Thyroid gland (tissue), 4 donors: ENCODE measurements around the gene EFNA1. TPM values are rescaled to one million over a fixed set of nuclear protein-coding genes. Genes with fewer than 3 reads are reported as not detected.

ENCODE experiments used
- DNase-seq, 2 donors: peaks; one replicate each; pipeline ENCODE4 v3.0.0-alpha.2; 2019
- H3K27ac ChIP-seq, 3 donors: fragments of 200-600 bp; sonication (generic); 1 replicate in 2 of 3; 2 replicates in 1 of 3; pipeline ENCODE4 v1.5.1; 2016 to 2019; ENCODE audit warnings: mild to moderate bottlenecking in 1 of 3, moderate library complexity in 1 of 3
- H3K27me3 ChIP-seq: fragments of 200-600 bp; sonication (generic); one replicate; pipeline ENCODE4 v1.5.1; 2019
- H3K36me3 ChIP-seq, 2 donors: fragments of 200-600 bp; sonication (generic); one replicate each; pipeline ENCODE4 v1.5.1; 2016 to 2019
- H3K4me1 ChIP-seq, 2 donors: fragments of 200-600 bp; sonication (generic); one replicate each; pipeline ENCODE4 v1.5.1; 2017 to 2019
- H3K4me3 ChIP-seq, 3 donors: fragments of 200-600 bp; sonication (generic); replicated peaks in 1 of 3; 1 replicate in 2 of 3; 2 replicates in 1 of 3; pipeline ENCODE4 v1.5.1; 2016; ENCODE audit warnings: mild to moderate bottlenecking in 1 of 3
- H3K9me3 ChIP-seq: fragments of 200-600 bp; sonication (generic); one replicate; pipeline ENCODE4 v1.5.1; 2017
- POLR2A ChIP-seq, 2 donors: fragments of 450-650 bp; IDR thresholded peaks; one replicate each; pipeline ENCODE4 v1.6.1; 2017; ENCODE audit warnings: antibody characterized with exemption in 2 of 2, mild to moderate bottlenecking in 2 of 2, moderate library complexity in 1 of 2
- WGBS, 2 donors: methylation state at CpG; one replicate each; pipeline ENCODE4 v1.1.5; 2017; 5-methylcytosine and 5-hydroxymethylcytosine counted together
- intact Hi-C: fragments of 100-400 bp; cut with DNase I; formaldehyde crosslinking; loops from one replicate; pipeline ENCODE4 v1.15.1; 2023
- total RNA-seq, 4 donors: library from RNA; depleted of rRNA; stranded (reverse); fragments of >200 nt; gene quantifications; one replicate each; pipeline ENCODE4 v1.2.3, GENCODE V29; 2016
- TF ChIP-seq, protein P1 (sequence below), 6 experiments: fragments of 200-600 bp in 3 of 6; fragments of 450-650 bp in 3 of 6; sonication (generic) in 3 of 6; IDR thresholded peaks; one replicate each; pipeline ENCODE4 v1.5.1; 2016 to 2019; ENCODE audit warnings: antibody characterized with exemption in 6 of 6, mild to moderate bottlenecking in 2 of 6, inconsistent platforms in 1 of 6, moderate library complexity in 1 of 6

EFNA1 gene
- total RNA-seq, 4 donors from 2014 or later: 56.1 to 129 (median 83.1) TPM

DNA sequence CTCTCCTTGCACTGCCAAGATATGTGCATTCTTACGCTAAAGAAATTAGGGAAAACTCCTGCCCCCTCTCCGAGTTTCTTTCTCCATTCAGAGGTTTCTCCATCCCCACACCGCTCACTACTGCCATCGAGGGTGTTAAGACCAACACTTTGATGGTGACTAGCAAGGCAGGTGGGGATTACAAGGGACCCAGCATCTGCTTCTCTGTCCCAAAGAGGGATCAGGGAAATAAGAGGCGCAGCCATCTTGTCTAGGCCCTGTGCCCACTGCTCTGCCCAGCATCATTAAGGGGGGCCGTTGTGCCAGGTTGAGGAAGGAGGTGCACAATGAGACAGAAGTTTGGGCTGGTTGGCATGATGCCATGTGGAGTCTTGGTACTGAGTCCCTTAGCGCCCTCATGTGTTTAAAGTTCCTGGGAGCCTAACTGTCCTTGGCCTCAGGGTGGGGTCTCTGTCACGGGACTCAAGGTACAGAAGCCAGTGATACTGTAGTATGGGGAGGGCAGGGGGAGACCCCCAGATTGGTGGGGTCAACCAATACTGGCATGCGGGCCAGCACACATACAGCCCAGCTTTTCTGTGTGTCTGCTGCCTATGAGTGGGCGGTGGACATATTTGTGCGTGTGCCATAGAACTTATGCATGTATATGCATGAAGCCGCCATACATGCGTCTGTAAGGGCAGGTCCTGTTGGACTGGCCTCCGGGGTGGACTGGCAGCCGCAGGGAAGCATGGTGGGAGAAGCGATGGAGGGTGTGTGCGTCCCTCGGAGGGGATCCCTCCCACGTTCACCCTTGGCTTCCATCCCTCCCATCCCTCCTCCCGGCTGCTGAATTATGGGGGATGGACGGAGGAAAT, 43.6 kb upstream of the EFNA1 start:
- Histone ChIP-seq H3K9me3 (no peaks in the 10 kb centered on the region), H3K27me3 (peaks cover 42% of the 10 kb centered on the region), H3K4me3 (peak overlapping the region in 1 of 3 donors; percentile 51), H3K27ac (no peak overlapping the region), H3K36me3 (no peaks in the 10 kb centered on the region), H3K4me1 (peaks cover 46 to 66% of the 10 kb centered on the region in 2 donors)
- DNase-seq: no peak
- TF ChIP-seq, protein P1, sequence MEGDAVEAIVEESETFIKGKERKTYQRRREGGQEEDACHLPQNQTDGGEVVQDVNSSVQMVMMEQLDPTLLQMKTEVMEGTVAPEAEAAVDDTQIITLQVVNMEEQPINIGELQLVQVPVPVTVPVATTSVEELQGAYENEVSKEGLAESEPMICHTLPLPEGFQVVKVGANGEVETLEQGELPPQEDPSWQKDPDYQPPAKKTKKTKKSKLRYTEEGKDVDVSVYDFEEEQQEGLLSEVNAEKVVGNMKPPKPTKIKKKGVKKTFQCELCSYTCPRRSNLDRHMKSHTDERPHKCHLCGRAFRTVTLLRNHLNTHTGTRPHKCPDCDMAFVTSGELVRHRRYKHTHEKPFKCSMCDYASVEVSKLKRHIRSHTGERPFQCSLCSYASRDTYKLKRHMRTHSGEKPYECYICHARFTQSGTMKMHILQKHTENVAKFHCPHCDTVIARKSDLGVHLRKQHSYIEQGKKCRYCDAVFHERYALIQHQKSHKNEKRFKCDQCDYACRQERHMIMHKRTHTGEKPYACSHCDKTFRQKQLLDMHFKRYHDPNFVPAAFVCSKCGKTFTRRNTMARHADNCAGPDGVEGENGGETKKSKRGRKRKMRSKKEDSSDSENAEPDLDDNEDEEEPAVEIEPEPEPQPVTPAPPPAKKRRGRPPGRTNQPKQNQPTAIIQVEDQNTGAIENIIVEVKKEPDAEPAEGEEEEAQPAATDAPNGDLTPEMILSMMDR (IDR thresholded peaks at IDR 0.05): no peak
- WGBS, 2 donors: 30 to 33% methylated on average over 16 to 20 of the region's 21 CpGs
- intact Hi-C loops: loop anchor here (2.0 to 5.0 kb wide), 2 partner anchors 21 to 37 kb away; partner anchors contain the start of gene EFNA4

DNA sequence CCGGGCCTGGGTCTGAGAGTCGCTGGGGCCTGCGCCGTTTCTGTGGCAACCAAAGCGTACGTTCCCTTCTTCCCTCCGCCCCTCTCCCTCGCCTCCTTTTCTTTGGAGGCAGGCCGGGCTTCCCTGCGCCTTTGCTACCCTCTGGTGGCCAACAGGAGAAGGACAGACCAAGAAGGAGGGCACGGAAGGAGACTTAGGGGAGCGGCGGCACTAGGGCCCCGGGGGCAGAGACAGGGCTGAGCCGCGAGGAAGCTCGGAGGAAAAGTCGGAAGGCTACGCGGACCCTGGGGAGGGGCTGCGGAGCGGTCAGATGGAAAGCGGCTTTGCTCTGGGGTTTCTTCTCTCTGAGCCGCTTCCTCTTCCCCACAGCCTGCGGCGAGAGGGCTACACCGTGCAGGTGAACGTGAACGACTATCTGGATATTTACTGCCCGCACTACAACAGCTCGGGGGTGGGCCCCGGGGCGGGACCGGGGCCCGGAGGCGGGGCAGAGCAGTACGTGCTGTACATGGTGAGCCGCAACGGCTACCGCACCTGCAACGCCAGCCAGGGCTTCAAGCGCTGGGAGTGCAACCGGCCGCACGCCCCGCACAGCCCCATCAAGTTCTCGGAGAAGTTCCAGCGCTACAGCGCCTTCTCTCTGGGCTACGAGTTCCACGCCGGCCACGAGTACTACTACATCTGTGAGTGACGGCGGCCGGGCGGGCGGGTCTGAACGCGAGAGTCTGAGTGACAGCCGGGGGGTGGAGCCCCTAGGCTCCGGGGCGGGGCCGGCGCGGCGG, 42.8 kb upstream of the EFNA1 start:
- H3K4me3 ChIP-seq: peak overlapping the region; percentile 51 to 83 (median 58)
- peak; percentile 95 to 96 for DNase-seq
- TF ChIP-seq, protein P1 (IDR thresholded peaks at IDR 0.05): peak; percentile 90 to 98 (median 96)
- TF ChIP-seq POLR2A (IDR thresholded peaks at IDR 0.05): peak in 1 of 2 donors; percentile 58
- H3K4me1 ChIP-seq: peaks cover 38 to 58% of the 10 kb centered on the region in 2 donors
- no peaks in the 10 kb centered on the region for H3K36me3 ChIP-seq
- intact Hi-C loops: loop anchor here (2.0 to 5.0 kb wide), 2 partner anchors 22 to 38 kb away; partner anchors contain the start of gene EFNA4
- H3K27me3 ChIP-seq: peaks cover 38% of the 10 kb centered on the region
- H3K27ac ChIP-seq: peak overlapping the region; percentile 80 to 87 (median 81)
- H3K9me3 ChIP-seq: no peaks in the 10 kb centered on the region
- 1% methylated on average over 39 to 49 of the region's 67 CpGs for WGBS, 2 donors

DNA sequence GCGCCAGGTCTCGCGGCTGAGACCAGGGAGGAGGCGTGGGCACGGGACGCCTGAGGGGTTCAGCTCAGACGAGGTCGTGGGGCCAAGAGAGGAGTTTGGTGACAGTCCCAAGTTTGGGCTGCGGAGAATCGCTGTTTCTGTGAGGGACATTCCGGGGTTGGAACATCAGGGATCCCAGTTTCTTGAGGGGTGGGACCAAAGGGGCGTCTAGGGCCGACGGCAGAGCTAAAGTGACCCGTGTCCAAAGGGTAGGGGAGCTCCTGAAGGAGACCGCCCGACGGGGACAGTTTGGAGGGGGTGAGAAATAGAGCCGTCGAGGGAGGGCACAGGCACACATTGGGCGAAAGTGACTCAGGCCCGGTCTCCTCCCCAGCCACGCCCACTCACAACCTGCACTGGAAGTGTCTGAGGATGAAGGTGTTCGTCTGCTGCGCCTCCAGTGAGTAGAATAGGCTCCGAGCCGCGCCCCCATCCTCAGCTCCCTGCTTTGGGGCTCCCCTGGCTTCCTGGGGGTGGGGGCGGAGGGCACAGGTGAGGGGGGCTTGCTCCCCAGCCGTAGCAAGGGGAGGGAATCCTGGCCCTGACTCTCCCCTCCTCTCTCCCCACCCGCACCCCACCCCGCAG, 42.1 kb upstream of the EFNA1 start:
- intact Hi-C loops: loop anchor here (2.0 kb wide), 1 partner anchor 23 kb away; the partner anchor contains the start of gene EFNA4
- H3K4me3 ChIP-seq: peak overlapping the region; percentile 51 to 83 (median 58)
- peaks cover 31 to 51% of the 10 kb centered on the region in 2 donors for H3K4me1 ChIP-seq

DNA sequence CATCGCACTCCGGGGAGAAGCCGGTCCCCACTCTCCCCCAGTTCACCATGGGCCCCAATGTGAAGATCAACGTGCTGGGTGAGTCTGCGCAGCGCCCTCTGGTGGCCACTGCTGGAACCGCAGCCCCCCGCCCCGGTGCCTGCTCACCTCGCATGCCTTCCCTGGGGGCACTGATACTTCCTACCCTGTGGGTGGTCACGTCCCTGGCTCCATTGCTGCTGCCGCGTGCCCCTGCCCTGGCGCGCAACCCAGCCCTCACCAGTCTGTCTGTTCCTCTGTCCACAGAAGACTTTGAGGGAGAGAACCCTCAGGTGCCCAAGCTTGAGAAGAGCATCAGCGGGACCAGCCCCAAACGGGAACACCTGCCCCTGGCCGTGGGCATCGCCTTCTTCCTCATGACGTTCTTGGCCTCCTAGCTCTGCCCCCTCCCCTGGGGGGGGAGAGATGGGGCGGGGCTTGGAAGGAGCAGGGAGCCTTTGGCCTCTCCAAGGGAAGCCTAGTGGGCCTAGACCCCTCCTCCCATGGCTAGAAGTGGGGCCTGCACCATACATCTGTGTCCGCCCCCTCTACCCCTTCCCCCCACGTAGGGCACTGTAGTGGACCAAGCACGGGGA, 41.4 kb upstream of the EFNA1 start:
- Histone ChIP-seq H3K36me3 (no peaks in the 10 kb centered on the region), H3K27me3 (peaks cover 25% of the 10 kb centered on the region), H3K27ac (peak overlapping the region in 1 of 3 donors; percentile 87), H3K4me3 (peak overlapping the region in 1 of 3 donors; percentile 51), H3K4me1 (peaks cover 25 to 48% of the 10 kb centered on the region in 2 donors), H3K9me3 (no peaks in the 10 kb centered on the region)
- DNase-seq: peak; percentile 59 to 65
- TF ChIP-seq, protein P1 (IDR thresholded peaks at IDR 0.05): peak; percentile 74 to 100 (median 94)
- TF ChIP-seq POLR2A (IDR thresholded peaks at IDR 0.05): no peak
- intact Hi-C loops: no loop called here
- 11 to 27% methylated on average over 2 to 17 of the region's 24 CpGs for WGBS, 2 donors

More for the DNA sequence above, 42.1 kb upstream of the EFNA1 start:
- TF ChIP-seq POLR2A (IDR thresholded peaks at IDR 0.05): no peak
- TF ChIP-seq, protein P1 (IDR thresholded peaks at IDR 0.05): no peak
- peaks cover 31% of the 10 kb centered on the region for H3K27me3 ChIP-seq
- no peaks in the 10 kb centered on the region for H3K9me3 ChIP-seq
- no peaks in the 10 kb centered on the region for H3K36me3 ChIP-seq
- DNase-seq: peak; percentile 70 to 76
- WGBS, 2 donors: 0 to 4% methylated on average over 22 to 24 of the region's 32 CpGs
- peak overlapping the region; percentile 63 to 87 (median 81) for H3K27ac ChIP-seq
